ENCODE data around the gene UBIAD1.

Gene UBIAD1

DNA sequence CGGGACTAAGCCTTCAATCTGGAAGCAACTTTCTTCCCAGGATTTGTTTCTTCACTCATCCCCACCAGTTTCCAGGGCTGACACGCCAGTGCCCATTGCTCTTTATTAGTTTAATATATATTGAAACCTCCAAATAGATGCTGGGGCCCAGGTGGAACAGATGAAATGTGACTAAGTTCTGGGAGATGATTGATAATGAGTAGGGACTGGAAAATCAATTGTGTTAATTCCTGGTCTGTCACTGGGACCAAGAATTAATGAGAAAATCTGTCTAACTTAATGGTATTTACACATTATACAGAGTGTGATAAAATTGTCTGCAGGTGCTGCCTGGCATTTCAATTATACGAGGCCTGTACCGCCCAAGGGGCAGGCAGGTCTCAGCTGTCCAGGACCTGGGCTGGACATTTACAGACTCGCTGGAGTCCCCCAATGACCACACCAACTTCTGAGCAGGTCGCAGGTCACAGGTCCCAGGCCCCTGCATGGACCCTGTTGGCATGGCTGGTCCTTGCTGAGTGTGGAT lies 35.8 kb downstream of the UBIAD1 start:
- no peaks in the 10 kb centered on the region for H3K36me3 ChIP-seq (ENCODE audit: control insufficient read depth, insufficient read depth, low read length)
- no peaks in the 10 kb centered on the region for H3K27me3 ChIP-seq (replicated peaks; ENCODE audit: control insufficient read depth, insufficient read depth, low read length, poor library complexity, severe bottlenecking)
- no peaks in the 10 kb centered on the region for H3K4me1 ChIP-seq (ENCODE audit: control insufficient read depth, insufficient read depth, low read length, poor library complexity, severe bottlenecking)
- no peak for DNase-seq
- H3K9me3 ChIP-seq (ENCODE audit: control insufficient read depth, low read length), result no peaks in the 10 kb centered on the region
- no peak overlapping the region for H3K4me3 ChIP-seq (ENCODE audit: insufficient read depth, low read depth, low read length, poor library complexity, severe bottlenecking)
- H3K27ac ChIP-seq (ENCODE audit: insufficient read depth, low read length, poor library complexity, severe bottlenecking), result no peak overlapping the region

GRCh38 chr1:11309385-11309784 lies 36.4 kb downstream of the UBIAD1 start:
- H3K4me1 ChIP-seq (ENCODE audit: control insufficient read depth, insufficient read depth, low read length, poor library complexity, severe bottlenecking), result no peaks in the 10 kb centered on the region
- DNase-seq, result no peak
- no peaks in the 10 kb centered on the region for H3K27me3 ChIP-seq (replicated peaks; ENCODE audit: control insufficient read depth, insufficient read depth, low read length, poor library complexity, severe bottlenecking)
- no peak overlapping the region for H3K27ac ChIP-seq (ENCODE audit: insufficient read depth, low read length, poor library complexity, severe bottlenecking)
- H3K9me3 ChIP-seq (ENCODE audit: control insufficient read depth, low read length), result no peaks in the 10 kb centered on the region
- no peaks in the 10 kb centered on the region for H3K36me3 ChIP-seq (ENCODE audit: control insufficient read depth, insufficient read depth, low read length)
- no peak overlapping the region for H3K4me3 ChIP-seq (ENCODE audit: insufficient read depth, low read depth, low read length, poor library complexity, severe bottlenecking)

DNA sequence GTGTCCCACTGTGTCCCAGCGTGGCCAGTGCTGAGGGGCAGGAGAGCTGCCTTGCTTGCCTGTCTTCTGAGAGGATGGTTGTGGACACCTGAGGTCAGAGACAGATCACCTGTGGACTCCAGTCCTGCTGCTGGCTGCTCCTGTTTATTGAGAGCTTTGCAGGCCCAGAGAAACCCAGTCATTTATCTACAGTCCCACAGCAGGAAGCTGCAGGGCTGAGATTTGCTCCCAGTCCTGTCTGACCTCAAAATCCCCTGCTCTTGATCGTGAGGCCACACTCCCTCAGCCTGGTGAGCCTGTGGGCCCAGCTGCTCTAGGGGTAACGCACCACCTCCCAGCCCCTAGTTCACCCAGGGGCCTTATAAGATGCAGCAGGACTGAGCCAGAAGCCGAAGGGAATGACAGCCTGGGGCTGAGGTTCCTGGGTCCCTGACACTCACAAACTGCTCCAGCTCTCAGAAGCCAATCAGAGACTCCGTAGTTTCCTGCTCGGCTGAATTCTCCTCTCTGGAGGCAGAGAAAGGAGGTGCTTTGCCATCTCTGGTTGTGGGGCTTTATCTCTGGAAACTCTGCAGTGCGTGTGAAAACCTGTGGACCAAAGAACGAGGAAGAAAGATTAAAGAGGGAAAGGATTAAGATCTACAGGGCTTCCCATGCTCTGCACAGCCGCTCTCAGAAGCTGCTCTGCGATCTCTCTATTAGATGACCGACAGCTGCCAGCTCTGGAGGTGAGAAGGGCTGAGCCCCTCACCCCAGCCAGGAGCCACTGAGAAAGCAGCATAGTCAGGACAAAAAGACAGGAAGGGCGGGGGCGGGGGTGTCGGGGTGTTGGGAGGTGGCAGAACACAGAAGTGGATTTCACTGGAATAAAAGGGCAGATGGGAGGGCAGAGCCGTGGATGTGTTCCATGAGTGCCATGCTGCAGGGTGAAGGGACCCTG lies 39.1 kb downstream of the UBIAD1 start:
- DNase-seq, result no peak

GRCh38 chr1:11314959-11315358 lies 42.0 kb downstream of the UBIAD1 start:
- H3K36me3 ChIP-seq (ENCODE audit: control insufficient read depth, insufficient read depth, low read length), result no peaks in the 10 kb centered on the region
- H3K27ac ChIP-seq (ENCODE audit: insufficient read depth, low read length, poor library complexity, severe bottlenecking), result no peak overlapping the region
- no peaks in the 10 kb centered on the region for H3K4me1 ChIP-seq (ENCODE audit: control insufficient read depth, insufficient read depth, low read length, poor library complexity, severe bottlenecking)
- H3K27me3 ChIP-seq (replicated peaks; ENCODE audit: control insufficient read depth, insufficient read depth, low read length, poor library complexity, severe bottlenecking), result no peaks in the 10 kb centered on the region
- H3K4me3 ChIP-seq (ENCODE audit: insufficient read depth, low read depth, low read length, poor library complexity, severe bottlenecking), result no peak overlapping the region
- DNase-seq, result no peak
- no peaks in the 10 kb centered on the region for H3K9me3 ChIP-seq (ENCODE audit: control insufficient read depth, low read length)

More for the DNA sequence above, 39.1 kb downstream of the UBIAD1 start:
- no peaks in the 10 kb centered on the region for H3K27me3 ChIP-seq (replicated peaks; ENCODE audit: control insufficient read depth, insufficient read depth, low read length, poor library complexity, severe bottlenecking)
- H3K4me1 ChIP-seq (ENCODE audit: control insufficient read depth, insufficient read depth, low read length, poor library complexity, severe bottlenecking), result no peaks in the 10 kb centered on the region
- H3K9me3 ChIP-seq (ENCODE audit: control insufficient read depth, low read length), result no peaks in the 10 kb centered on the region
- no peak overlapping the region for H3K4me3 ChIP-seq (ENCODE audit: insufficient read depth, low read depth, low read length, poor library complexity, severe bottlenecking)
- no peak overlapping the region for H3K27ac ChIP-seq (ENCODE audit: insufficient read depth, low read length, poor library complexity, severe bottlenecking)
- H3K36me3 ChIP-seq (ENCODE audit: control insufficient read depth, insufficient read depth, low read length), result no peaks in the 10 kb centered on the region

GRCh38 chr1:11316701-11317100 lies 43.7 kb downstream of the UBIAD1 start:
- Histone ChIP-seq H3K27ac (ENCODE audit: insufficient read depth, low read length, poor library complexity, severe bottlenecking) (no peak overlapping the region), H3K9me3 (ENCODE audit: control insufficient read depth, low read length) (no peaks in the 10 kb centered on the region), H3K36me3 (ENCODE audit: control insufficient read depth, insufficient read depth, low read length) (no peaks in the 10 kb centered on the region), H3K27me3 (replicated peaks; ENCODE audit: control insufficient read depth, insufficient read depth, low read length, poor library complexity, severe bottlenecking) (no peaks in the 10 kb centered on the region), H3K4me1 (ENCODE audit: control insufficient read depth, insufficient read depth, low read length, poor library complexity, severe bottlenecking) (peaks cover 3% of the 10 kb centered on the region), H3K4me3 (ENCODE audit: insufficient read depth, low read depth, low read length, poor library complexity, severe bottlenecking) (no peak overlapping the region)
- DNase-seq, result no peak

- peaks cover 3% of the 10 kb centered on the region for H3K4me1 ChIP-seq (ENCODE audit: control insufficient read depth, insufficient read depth, low read length, poor library complexity, severe bottlenecking)
- no peak overlapping the region for H3K27ac ChIP-seq (ENCODE audit: insufficient read depth, low read length, poor library complexity, severe bottlenecking)
These were observed 46.0 kb downstream of the UBIAD1 start for GRCh38 chr1:11318982-11319381.

GRCh38 chr1:11320153-11320936 lies 47.3 kb downstream of the UBIAD1 start:
- no peak overlapping the region for H3K27ac ChIP-seq (ENCODE audit: insufficient read depth, low read length, poor library complexity, severe bottlenecking)
- no peaks in the 10 kb centered on the region for H3K27me3 ChIP-seq (replicated peaks; ENCODE audit: control insufficient read depth, insufficient read depth, low read length, poor library complexity, severe bottlenecking)
- DNase-seq, result peak in 1 of 3 donors; percentile 2
- no peak overlapping the region for H3K4me3 ChIP-seq (ENCODE audit: insufficient read depth, low read depth, low read length, poor library complexity, severe bottlenecking)
- H3K9me3 ChIP-seq (ENCODE audit: control insufficient read depth, low read length), result no peaks in the 10 kb centered on the region
- no peaks in the 10 kb centered on the region for H3K36me3 ChIP-seq (ENCODE audit: control insufficient read depth, insufficient read depth, low read length)
- H3K4me1 ChIP-seq (ENCODE audit: control insufficient read depth, insufficient read depth, low read length, poor library complexity, severe bottlenecking), result peaks cover 3% of the 10 kb centered on the region

More at GRCh38 chr1:11318982-11319381, 46.0 kb downstream of the UBIAD1 start:
- H3K9me3 ChIP-seq (ENCODE audit: control insufficient read depth, low read length), result no peaks in the 10 kb centered on the region
- no peaks in the 10 kb centered on the region for H3K36me3 ChIP-seq (ENCODE audit: control insufficient read depth, insufficient read depth, low read length)
- H3K4me3 ChIP-seq (ENCODE audit: insufficient read depth, low read depth, low read length, poor library complexity, severe bottlenecking), result no peak overlapping the region
- no peak for DNase-seq
- H3K27me3 ChIP-seq (replicated peaks; ENCODE audit: control insufficient read depth, insufficient read depth, low read length, poor library complexity, severe bottlenecking), result no peaks in the 10 kb centered on the region

- H3K27me3 ChIP-seq (replicated peaks; ENCODE audit: control insufficient read depth, insufficient read depth, low read length, poor library complexity, severe bottlenecking), result no peaks in the 10 kb centered on the region
- no peak for DNase-seq
- H3K27ac ChIP-seq (ENCODE audit: insufficient read depth, low read length, poor library complexity, severe bottlenecking), result no peak overlapping the region
- no peaks in the 10 kb centered on the region for H3K36me3 ChIP-seq (ENCODE audit: control insufficient read depth, insufficient read depth, low read length)
- no peaks in the 10 kb centered on the region for H3K9me3 ChIP-seq (ENCODE audit: control insufficient read depth, low read length)
- peaks cover 3% of the 10 kb centered on the region for H3K4me1 ChIP-seq (ENCODE audit: control insufficient read depth, insufficient read depth, low read length, poor library complexity, severe bottlenecking)
- H3K4me3 ChIP-seq (ENCODE audit: insufficient read depth, low read depth, low read length, poor library complexity, severe bottlenecking), result no peak overlapping the region
These were observed 48.9 kb downstream of the UBIAD1 start for GRCh38 chr1:11321656-11322491.

- no peaks in the 10 kb centered on the region for H3K9me3 ChIP-seq (ENCODE audit: control insufficient read depth, low read length)
- H3K4me1 ChIP-seq (ENCODE audit: control insufficient read depth, insufficient read depth, low read length, poor library complexity, severe bottlenecking), result peaks cover 3% of the 10 kb centered on the region
- no peak overlapping the region for H3K27ac ChIP-seq (ENCODE audit: insufficient read depth, low read length, poor library complexity, severe bottlenecking)
- no peak for DNase-seq
- no peaks in the 10 kb centered on the region for H3K36me3 ChIP-seq (ENCODE audit: control insufficient read depth, insufficient read depth, low read length)
- H3K4me3 ChIP-seq (ENCODE audit: insufficient read depth, low read depth, low read length, poor library complexity, severe bottlenecking), result no peak overlapping the region
- no peaks in the 10 kb centered on the region for H3K27me3 ChIP-seq (replicated peaks; ENCODE audit: control insufficient read depth, insufficient read depth, low read length, poor library complexity, severe bottlenecking)
These were observed 51.7 kb downstream of the UBIAD1 start for GRCh38 chr1:11324567-11325165.
